Measurements from ENCODE around the gene SLC6A4. TPM values are rescaled to one million over a fixed set of nuclear protein-coding genes. Genes with fewer than 3 reads are reported as not detected.
"Not testable (repeated sequence)": the region's sequence is repeated elsewhere in the genome, so short reads cannot be mapped to it uniquely, and the experiment has no call there.

Gene SLC6A4
- polyA plus RNA-seq, 12 donors, result 0.09 to 4.0 (median 0.38) TPM; not detected in 2

DNA sequence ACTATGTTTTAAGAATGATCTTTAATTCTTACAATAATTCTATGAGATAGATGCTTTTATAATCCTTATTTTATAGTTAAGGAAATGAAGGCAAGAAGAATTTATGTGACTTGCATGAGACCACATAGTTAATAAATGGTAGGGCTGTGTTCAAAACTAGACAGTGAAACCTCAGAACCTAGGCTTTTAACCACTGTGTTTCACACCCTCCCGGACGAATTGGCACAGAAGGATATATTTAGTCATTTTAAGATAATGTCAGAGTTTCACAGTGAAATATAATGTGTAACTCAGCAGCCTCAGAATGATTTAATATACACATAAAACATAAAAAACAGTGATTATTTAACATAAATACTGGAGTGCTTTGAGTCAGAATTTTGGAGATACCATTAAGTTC, 61.8 kb downstream of the SLC6A4 start:
- no peak for DNase-seq

DNA sequence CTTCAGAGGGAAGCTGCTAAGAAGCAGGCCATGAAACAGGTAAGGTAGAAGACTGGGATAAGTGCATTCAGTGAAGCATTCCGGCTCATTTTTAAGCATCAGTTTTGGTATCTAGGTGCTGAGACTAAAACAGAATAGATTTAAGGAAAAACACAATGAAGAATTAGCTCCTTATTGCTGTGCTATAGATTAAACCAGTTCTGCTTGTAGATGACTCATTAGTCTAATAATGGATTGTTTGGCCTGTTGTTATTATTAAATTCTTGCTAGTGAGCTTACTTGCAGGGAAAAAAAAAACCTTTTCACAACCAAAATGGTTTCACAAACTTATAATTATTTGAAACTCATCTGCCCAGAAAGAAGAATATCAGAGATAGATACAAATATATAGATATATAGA, 62.9 kb downstream of the SLC6A4 start:
- no peak for DNase-seq

DNA sequence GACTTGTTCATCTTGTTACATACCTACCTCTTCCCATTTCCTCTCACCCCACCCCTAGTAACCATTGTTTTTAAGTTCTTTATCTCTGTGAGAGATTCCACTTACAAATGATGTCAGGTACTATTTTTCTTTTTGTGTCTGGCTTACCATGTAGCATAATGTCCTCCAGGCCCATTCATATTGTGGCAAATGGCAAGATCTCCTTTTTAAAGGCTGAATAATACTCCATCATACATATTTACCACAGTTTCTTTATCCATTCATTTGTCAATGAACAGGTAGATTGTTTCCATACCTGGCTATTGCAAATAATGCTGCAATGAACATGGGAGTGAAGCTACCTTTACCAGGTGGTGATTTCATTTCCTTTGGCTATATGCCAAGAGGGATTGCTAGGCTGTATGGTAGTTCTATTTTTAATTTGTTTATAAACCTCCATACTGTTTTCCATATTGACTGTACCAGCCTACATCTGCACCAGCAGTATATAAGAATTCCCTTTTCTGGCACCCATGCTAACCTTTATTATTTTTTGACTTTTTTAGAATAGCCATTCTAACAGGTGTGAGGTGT, 65.0 kb downstream of the SLC6A4 start:
- no peak for DNase-seq

DNA sequence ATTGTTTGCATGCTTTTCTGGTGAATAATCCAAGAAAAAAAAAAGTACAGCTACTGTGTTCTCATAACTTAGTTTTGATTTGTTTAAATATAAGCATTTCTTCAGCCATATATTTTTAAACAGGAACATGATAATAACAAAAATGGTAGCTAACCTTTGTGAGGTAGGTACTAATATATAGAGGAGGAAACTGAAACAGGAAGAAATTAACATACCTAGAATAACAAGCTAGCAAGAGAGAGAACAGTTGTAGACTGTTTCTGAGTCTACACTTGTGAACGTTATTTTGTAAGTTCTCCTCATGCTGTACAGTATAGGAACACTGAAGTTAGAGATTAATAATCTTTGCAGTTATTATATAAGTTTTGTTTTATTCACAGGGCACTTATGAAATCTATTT, 69.5 kb downstream of the SLC6A4 start:
- no peak for DNase-seq

DNA sequence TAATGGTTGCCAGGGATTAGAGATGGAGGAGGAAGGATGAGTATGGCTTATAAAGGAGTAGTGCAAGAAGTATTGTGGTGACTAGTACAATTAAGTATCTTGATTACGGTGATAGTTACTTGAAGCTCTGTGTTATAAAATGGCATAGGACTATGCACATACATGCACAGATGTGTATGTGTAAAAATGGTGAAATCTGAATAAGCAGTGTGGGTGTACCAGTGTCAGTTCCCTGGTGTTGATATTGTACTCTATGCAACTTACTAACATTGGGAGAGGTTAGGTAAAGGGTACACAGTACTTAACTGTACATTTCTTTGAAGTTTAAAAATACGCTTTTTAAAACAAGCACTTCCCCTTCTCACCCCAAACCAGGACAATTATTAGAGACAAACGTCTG, 70.3 kb downstream of the SLC6A4 start:
- DNase-seq, result no peak

DNA sequence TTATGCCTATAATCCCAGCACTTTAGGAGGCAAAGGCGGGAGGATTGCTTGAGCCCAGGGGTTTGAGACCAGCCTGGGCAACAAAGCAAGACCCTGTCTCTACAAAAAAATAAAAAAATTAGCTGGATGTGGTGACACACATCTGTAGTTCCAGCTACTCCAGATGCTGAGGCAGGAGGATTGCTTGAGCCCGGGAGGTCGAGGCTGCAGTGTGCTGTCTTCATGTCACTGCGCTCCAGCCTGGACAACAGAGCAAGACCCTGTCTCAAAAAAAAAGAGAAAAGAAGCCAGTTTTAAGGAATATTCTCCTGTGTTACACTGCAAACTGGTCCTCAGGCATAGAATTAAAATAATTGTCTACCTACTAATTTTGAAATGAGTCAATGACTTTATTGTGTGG, 71.0 kb downstream of the SLC6A4 start:
- DNase-seq, result no peak

DNA sequence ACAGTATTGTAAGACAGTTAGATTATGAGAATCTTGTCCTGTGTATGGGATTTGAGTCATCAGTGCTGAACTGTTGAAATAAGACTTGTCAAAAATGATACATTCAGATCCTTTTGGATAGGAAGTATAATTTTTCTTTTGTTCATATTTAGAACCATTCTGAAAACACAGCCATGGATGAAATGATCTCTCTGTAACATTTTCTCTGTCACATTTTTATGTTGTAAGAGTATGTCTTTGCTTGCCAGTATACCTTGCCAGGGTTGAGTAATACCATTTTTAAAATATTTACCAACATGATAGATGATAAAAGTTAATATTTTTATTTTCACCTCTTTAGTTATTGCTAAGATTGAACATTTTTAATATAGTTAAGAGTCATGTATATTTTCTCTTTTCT, 73.9 kb downstream of the SLC6A4 start:
- DNase-seq, result no peak

DNA sequence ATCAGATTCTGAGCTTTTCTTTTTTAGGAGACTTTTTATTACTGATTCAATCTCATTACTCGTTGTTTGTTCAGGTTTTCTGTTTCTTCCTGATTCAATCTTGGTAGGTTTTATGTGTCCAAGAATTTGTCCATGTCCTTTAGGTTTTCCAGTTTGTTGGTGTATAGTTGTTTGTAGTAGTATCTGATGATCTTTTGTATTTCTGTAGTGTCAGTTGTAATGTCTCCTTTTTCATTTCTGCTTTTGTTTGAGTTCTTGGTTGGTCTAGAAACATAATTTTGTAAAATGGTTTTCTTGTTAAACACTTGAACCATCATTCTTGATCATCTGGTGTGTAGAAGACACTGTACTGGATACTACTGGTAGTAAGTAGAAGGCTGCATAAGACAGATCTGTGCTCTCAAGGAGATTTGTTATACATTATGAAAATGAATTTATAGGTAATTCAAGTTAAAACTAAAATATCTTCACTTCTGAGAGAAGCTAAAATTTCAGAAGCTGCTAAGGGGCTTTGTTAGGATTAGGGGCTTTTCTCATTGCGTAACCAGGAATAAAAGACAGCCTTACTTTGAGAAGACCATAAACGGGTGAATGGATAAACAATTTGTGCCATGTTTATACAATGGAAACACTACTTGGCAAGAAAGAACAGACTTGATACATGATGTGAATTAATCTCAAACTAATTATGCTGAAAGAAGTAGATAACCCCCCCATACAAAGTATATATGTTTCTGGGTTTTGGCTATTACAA, 74.9 kb downstream of the SLC6A4 start:
- no peak for DNase-seq

DNA sequence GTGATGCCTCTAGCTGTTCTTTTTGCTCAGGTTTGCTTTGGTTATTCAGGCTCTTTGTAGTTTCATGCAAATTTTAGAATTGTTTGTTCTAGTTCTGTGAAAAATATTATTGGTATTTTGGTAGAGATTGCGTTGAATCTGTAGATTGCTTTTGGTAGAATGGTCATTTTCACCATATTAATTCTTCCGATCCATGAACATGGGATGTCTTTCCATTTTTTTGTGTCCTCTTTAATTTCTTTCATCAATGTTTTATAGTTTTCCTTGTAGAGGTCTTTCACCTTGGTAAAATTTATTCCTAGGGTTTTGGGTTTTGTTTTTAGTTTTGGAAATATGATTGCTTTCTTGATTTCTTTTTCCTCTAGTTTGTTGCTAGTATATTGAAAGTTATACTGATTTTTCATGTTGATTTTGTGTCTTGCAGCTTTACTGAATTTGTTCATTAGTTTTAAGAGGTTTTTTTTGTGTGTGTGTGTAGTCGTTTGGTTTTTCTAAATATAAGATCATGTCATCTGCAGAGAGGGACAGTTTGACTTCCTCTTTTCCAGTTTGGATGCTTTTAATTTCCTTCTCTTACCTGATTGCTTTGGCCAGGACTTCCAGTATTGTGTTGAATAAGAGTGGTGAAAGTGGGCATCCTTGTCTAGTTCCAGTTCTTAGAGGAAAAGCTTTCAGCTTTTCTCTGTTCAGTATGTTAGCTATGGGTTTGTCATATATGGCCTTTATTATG, 76.4 kb downstream of the SLC6A4 start:
- no peak for DNase-seq

DNA sequence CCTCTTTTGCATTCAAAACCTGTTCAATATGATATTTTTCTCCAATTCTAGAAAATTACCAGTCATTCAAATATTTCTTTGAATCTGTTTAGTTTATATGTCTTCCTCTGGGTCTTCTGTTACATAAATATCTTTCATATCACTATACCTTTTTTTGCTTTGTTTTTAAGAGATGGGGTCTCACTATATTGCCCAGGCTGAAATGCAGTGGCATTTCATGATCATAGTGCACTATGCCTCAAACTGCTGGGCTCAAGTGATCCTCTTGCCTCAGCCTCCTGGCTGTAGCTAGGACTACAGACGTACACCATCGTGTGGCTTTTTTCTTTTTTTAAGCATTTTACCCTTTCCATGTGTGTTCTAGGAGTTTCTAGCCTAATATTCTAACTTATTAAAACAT, 80.1 kb downstream of the SLC6A4 start:
- no peak for DNase-seq

DNA sequence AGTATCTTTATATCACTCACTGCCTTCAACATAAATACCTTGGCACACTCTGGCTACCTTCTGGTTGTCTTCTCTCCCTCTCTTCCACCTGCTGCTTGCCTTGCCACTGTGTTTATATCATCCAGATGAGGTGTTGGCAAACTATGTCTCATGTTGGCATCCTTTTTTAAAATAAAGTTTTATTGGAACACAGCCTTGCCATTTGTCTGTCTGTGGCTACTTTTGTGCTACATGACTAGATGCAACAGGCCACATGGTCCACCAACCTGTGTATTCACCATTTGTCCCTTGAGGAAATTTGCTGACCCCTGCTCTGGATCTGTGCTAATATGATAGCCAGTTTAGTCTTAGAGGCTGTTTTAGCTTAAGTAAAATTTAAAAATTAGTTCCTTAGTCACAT, 82.0 kb downstream of the SLC6A4 start:
- no peak for DNase-seq

DNA sequence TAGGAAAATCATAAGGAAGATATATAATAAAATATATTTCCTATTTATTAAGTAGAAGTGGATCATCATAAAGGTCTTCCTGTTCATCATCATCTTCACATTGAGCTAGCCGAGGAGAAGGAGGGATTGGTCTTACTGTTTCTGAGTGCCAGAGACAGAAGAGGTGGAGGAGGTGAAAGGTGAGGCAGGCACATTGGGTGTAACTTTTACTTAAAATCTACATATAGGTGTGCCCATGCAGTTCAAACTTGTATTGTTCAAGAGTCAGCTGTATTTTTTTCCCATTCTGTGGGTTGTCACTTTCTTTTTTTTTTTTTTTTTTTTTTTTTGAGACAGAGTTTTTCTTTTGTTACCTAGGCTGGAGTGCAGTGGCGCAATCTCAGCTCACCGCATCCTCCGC, 84.0 kb downstream of the SLC6A4 start:
- DNase-seq, result no peak

DNA sequence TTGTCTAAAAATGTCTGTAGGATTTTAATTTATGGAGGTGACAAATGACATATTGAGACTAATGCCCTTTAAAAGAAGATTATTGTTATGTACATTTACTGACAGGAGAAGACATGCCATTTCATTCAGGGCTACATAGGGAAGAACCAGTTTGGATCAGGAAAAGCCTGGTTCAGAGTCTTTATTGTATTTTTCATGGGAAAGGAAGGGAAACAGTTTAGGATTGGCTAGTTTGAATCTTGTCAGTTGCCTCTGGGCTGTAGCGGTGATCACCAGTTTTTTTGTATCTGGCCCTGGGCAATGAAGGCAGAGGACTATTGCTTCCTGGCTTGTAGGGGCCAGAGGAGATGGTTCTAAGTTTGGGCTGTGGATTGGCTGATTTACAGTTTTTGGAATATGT, 87.1 kb downstream of the SLC6A4 start:
- no peak for DNase-seq

DNA sequence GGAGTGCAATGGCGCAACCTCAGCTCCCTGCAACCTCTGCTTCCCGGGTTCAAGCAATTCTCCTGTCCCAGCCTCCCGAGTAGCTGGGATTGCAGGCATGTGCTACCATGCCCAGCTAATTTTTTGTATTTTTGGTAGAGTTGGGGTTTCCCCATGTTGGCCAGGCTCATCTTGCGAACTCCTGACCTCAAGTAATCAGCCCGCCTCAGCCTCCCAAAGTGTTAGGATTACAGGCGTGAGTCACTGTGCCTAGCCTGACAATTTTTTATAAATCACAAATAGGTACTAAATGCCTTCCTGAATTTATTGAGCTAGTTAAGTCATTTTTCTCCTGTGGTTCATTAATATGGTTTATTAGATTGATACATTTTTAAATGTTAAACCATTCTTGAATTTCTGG, 87.6 kb downstream of the SLC6A4 start:
- DNase-seq, result not testable (repeated sequence)

Other genes with a start within 250 kb of the SLC6A4 start
- gene NSRP1, start 118.9 kb downstream of the SLC6A4 start, polyA plus RNA-seq (ENCODE audit: insufficient read length in 12 of 12), result 10 to 100 TPM in 11 of 12 donors, not detected in 1; 21.8 to 67.5 (median 30.8) TPM
- 10 to 100 TPM in 11 of 12 donors, not detected in 1; 36.7 to 83.2 (median 44.6) TPM for gene BLMH, start 56.2 kb upstream of the SLC6A4 start, polyA plus RNA-seq (ENCODE audit: insufficient read length in 12 of 12)
- not detected for gene TMIGD1, start 98.4 kb upstream of the SLC6A4 start, polyA plus RNA-seq (ENCODE audit: insufficient read length in 12 of 12)
- gene CPD, start 143.2 kb upstream of the SLC6A4 start, polyA plus RNA-seq (ENCODE audit: insufficient read length in 12 of 12), result 10 to 100 TPM in 11 of 12 donors, not detected in 1; 19.1 to 39.0 (median 28.4) TPM
- 10 to 100 TPM in 11 of 12 donors, not detected in 1; 18.9 to 41.6 (median 31.4) TPM for gene GOSR1, start 241.7 kb upstream of the SLC6A4 start, polyA plus RNA-seq (ENCODE audit: insufficient read length in 12 of 12)